Suprapubic skin (tissue), 4 donors: ENCODE measurements around the gene SH2D1A. TPM values are rescaled to one million over a fixed set of nuclear protein-coding genes. Genes with fewer than 3 reads are reported as not detected.
"Not testable (repeated sequence)": the region's sequence is repeated elsewhere in the genome, so short reads cannot be mapped to it uniquely, and the experiment has no call there.

Source experiments
- DNase-seq, 2 donors: peaks; one replicate each; pipeline ENCODE4 v3.0.0-alpha.2; 2019; ENCODE audit warnings: low spot score in 2 of 2
- H3K27ac ChIP-seq: fragments of 200-600 bp; sonication (generic); one replicate; pipeline ENCODE4 v1.5.1; 2019
- H3K27me3 ChIP-seq: fragments of 200-600 bp; sonication (generic); one replicate; pipeline ENCODE4 v1.5.1; 2019
- H3K36me3 ChIP-seq: fragments of 200-600 bp; sonication (generic); one replicate; pipeline ENCODE4 v1.5.1; 2019
- H3K4me1 ChIP-seq: fragments of 200-600 bp; sonication (generic); one replicate; pipeline ENCODE4 v1.5.1; 2019
- H3K4me3 ChIP-seq: fragments of 200-600 bp; sonication (generic); one replicate; pipeline ENCODE4 v1.5.1; 2019; ENCODE audit warnings: mild to moderate bottlenecking
- H3K9me3 ChIP-seq: fragments of 200-600 bp; sonication (generic); one replicate; pipeline ENCODE4 v1.5.1; 2019
- CTCF ChIP-seq, 2 donors: fragments of 200-600 bp in 1 of 2; fragments of 450-650 bp in 1 of 2; sonication (generic) in 1 of 2; IDR thresholded peaks; one replicate each; pipeline ENCODE4 v1.5.1; 2016 to 2019; ENCODE audit warnings: antibody characterized with exemption in 2 of 2, mild to moderate bottlenecking in 1 of 2, moderate library complexity in 1 of 2
- EP300 ChIP-seq: sonication (generic); formaldehyde crosslinking; IDR thresholded peaks from one replicate; pipeline ENCODE4 v1.6.1; 2017; ENCODE audit warnings: antibody characterized with exemption
- POLR2A ChIP-seq, 2 donors: fragments of 450-650 bp; IDR thresholded peaks; one replicate each; pipeline ENCODE4 v1.6.1; 2017; ENCODE audit warnings: antibody characterized with exemption in 2 of 2, mild to moderate bottlenecking in 2 of 2, moderate library complexity in 2 of 2
- POLR2AphosphoS5 ChIP-seq, 3 donors: sonication (generic); formaldehyde crosslinking; IDR thresholded peaks; one replicate each; pipeline ENCODE4 v1.6.1; 2017; ENCODE audit warnings: antibody characterized with exemption in 3 of 3
- WGBS: methylation state at CpG from one replicate; pipeline ENCODE4 v1.1.5; 2018; 5-methylcytosine and 5-hydroxymethylcytosine counted together
- total RNA-seq, 4 donors: library from RNA; depleted of rRNA; stranded (reverse); fragments of >200 nt; gene quantifications; one replicate each; pipeline ENCODE4 v1.1.0, GENCODE V29; 2016

Gene SH2D1A
- total RNA-seq, 4 donors from 2014 or later = 0.89 TPM; not detected in 3

DNA sequence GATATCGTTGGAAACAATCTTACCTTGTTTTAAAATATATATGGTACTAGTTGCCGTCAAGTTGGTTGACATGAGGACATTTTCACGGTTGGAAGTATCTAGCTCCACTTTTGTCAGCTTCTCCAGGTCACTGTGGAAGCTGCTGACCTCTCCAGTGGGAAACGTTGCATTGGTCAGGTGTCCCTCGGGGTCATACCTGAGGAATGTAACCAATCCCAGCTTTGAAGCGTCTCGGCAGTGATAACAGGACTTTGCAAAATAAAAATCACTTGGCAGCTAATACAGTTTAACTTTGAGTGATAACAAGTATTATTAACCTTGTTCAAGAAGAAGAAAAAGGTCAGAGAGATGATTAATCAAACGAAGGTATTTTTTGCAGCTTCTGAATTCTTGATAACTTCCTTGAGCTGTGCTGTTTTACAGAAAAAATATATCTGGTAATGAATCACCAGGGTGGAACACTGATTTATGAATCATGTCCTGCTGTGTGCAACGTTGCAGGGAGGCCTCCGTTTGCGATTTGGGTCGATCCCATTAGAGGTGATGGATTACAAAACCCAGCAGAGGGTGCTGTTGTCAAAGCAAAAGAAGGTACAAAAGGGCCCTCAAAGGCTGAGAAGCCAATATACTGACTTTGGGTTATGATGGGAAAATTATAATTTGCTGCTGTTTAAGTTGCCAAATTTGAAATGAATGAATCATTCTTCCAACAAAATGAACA is 60.1 kb downstream of the SH2D1A start:
- Histone ChIP-seq H3K4me1 (no peaks in the 10 kb centered on the region), H3K9me3 (no peaks in the 10 kb centered on the region), H3K27me3 (no peaks in the 10 kb centered on the region), H3K36me3 (no peaks in the 10 kb centered on the region), H3K27ac (no peak overlapping the region), H3K4me3 (no peak overlapping the region)
- no peak for TF ChIP-seq EP300
- peak; percentile 28 to 45 for TF ChIP-seq CTCF (IDR thresholded peaks at IDR 0.05)
- no peak for DNase-seq
- WGBS = 31% methylated on average over 12 of the region's 12 CpGs

DNA sequence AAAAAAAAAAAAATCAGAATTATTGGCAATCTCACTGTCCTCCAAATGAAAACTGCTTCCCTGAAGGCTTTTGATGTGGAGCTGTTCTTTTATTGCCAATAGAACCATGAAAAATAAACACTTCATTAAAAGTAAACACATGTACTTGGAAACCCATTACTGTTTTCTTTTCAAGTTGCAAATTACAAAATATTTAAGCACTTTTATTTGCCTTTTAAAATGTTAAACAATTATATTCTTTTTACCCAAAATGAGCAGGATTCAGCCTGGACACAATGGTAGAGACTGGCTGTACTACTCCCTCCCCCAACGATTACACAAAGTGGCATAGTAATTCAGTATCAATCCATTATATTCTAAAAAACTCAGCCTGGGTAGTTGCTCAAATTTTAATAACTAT is 60.9 kb downstream of the SH2D1A start:
- TF ChIP-seq POLR2A (IDR thresholded peaks at IDR 0.05) = no peak
- no peak for TF ChIP-seq CTCF (IDR thresholded peaks at IDR 0.05)
- no peak for TF ChIP-seq POLR2AphosphoS5 (IDR thresholded peaks at IDR 0.05)
- no peak for TF ChIP-seq EP300

DNA sequence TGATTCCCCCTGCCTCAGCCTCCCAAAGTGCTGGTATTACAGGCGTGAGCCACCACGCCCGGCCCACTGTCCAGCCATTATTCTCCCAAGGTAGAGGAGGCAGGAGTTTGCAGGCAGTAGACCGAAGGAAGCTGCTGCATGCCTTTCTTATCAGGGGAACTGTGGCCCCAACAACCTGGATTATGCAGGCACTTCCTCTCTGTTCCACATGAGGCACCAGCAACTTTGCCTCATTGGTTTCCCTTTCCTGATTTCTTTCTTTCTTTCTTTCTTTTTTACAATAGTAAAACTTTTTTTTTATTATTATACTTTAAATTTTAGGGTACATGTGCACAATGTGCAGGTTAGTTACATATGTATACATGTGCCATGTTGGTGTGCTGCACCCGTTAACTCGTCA is 62.0 kb downstream of the SH2D1A start:
- H3K36me3 ChIP-seq, H3K27me3 ChIP-seq, H3K4me3 ChIP-seq, H3K4me1 ChIP-seq, H3K9me3 ChIP-seq, H3K27ac ChIP-seq, DNase-seq: not testable (repeated sequence)
- WGBS = 91% methylated on average over 6 of the region's 6 CpGs

More for the DNA sequence above, 60.9 kb downstream of the SH2D1A start:
- no peaks in the 10 kb centered on the region for H3K9me3 ChIP-seq
- DNase-seq = no peak
- H3K4me1 ChIP-seq = no peaks in the 10 kb centered on the region
- H3K4me3 ChIP-seq = no peak overlapping the region
- no peak overlapping the region for H3K27ac ChIP-seq
- 26% methylated on average over 1 of the region's 1 CpG for WGBS
- no peaks in the 10 kb centered on the region for H3K36me3 ChIP-seq
- H3K27me3 ChIP-seq = no peaks in the 10 kb centered on the region

- TF ChIP-seq CTCF (IDR thresholded peaks at IDR 0.05) (no peak), EP300 (no peak), POLR2A (IDR thresholded peaks at IDR 0.05) (no peak), POLR2AphosphoS5 (IDR thresholded peaks at IDR 0.05) (no peak)
- Histone ChIP-seq H3K4me1 (no peaks in the 10 kb centered on the region), H3K4me3 (no peak overlapping the region), H3K27me3 (no peaks in the 10 kb centered on the region), H3K9me3 (no peaks in the 10 kb centered on the region), H3K36me3 (no peaks in the 10 kb centered on the region), H3K27ac (no peak overlapping the region)
- 72% methylated on average over 6 of the region's 6 CpGs for WGBS
- DNase-seq = no peak
These were observed 66.9 kb downstream of the SH2D1A start for GRCh38 chrX:124413244-124413643.

GRCh38 chrX:124414281-124414680 is 67.9 kb downstream of the SH2D1A start:
- Histone ChIP-seq H3K4me1 (no peaks in the 10 kb centered on the region), H3K9me3 (no peaks in the 10 kb centered on the region), H3K27me3 (no peaks in the 10 kb centered on the region), H3K36me3 (no peaks in the 10 kb centered on the region), H3K4me3 (no peak overlapping the region), H3K27ac (no peak overlapping the region)
- WGBS = 64% methylated on average over 5 of the region's 5 CpGs
- TF ChIP-seq EP300 (no peak), CTCF (IDR thresholded peaks at IDR 0.05) (no peak), POLR2A (IDR thresholded peaks at IDR 0.05) (no peak), POLR2AphosphoS5 (IDR thresholded peaks at IDR 0.05) (no peak)
- no peak for DNase-seq
